Raji (cell line): ENCODE results near the gene PSAT1.

ENCODE experiments used
- POLR2A ChIP-seq: IDR thresholded peaks from 2 replicates; pipeline ENCODE4 v1.6.1; 2011; ENCODE audit warnings: low read depth, low read length, control low read depth; ENCODE audit not compliant: insufficient read depth

PSAT1 gene

GRCh38 chr9:78303377-78304062 is 6.6 kb downstream of the PSAT1 start:
- TF ChIP-seq POLR2A = no peak

GRCh38 chr9:78304357-78304756 is 7.4 kb downstream of the PSAT1 start:
- TF ChIP-seq POLR2A = no peak

- no peak for TF ChIP-seq POLR2A
These were observed 9.5 kb downstream of the PSAT1 start for GRCh38 chr9:78306222-78307076.

GRCh38 chr9:78307360-78307759 is 10.4 kb downstream of the PSAT1 start:
- no peak for TF ChIP-seq POLR2A

- TF ChIP-seq POLR2A = no peak
These were observed 12.1 kb downstream of the PSAT1 start for GRCh38 chr9:78309066-78309465.

- no peak for TF ChIP-seq POLR2A
These were observed 14.2 kb downstream of the PSAT1 start for GRCh38 chr9:78311075-78311474.

- TF ChIP-seq POLR2A = no peak
These were observed 15.1 kb downstream of the PSAT1 start for GRCh38 chr9:78311886-78312524.

GRCh38 chr9:78314550-78314949 is 17.6 kb downstream of the PSAT1 start:
- no peak for TF ChIP-seq POLR2A

- TF ChIP-seq POLR2A = no peak
These were observed 18.3 kb downstream of the PSAT1 start for GRCh38 chr9:78314953-78315870.

GRCh38 chr9:78316166-78316892 is 19.4 kb downstream of the PSAT1 start:
- TF ChIP-seq POLR2A = no peak

- TF ChIP-seq POLR2A = no peak
These were observed 22.5 kb downstream of the PSAT1 start for GRCh38 chr9:78319197-78320029.

GRCh38 chr9:78320030-78320693 is 23.2 kb downstream of the PSAT1 start:
- no peak for TF ChIP-seq POLR2A
